GM18517 (cell line): ENCODE measurements around the gene RNU4-1.
A peak's percentile ranks its signal among the peaks of the same experiment; 100 is the strongest.

ENCODE experiments used
- ATAC-seq: cut with Tn5 transposase; IDR thresholded peaks from one replicate; pipeline ENCODE4 v1.9.1; 2021; ENCODE audit warnings: mild to moderate bottlenecking, moderate library complexity; ENCODE audit not compliant: unreplicated experiment

The RNU4-1 gene

GRCh38 chr12:120290609-120291305 is 2.3 kb downstream of the RNU4-1 start:
- ATAC-seq = no peak

GRCh38 chr12:120287491-120287890 is 5.5 kb downstream of the RNU4-1 start:
- no peak for ATAC-seq

GRCh38 chr12:120286768-120287490 is 6.1 kb downstream of the RNU4-1 start:
- no peak for ATAC-seq

GRCh38 chr12:120284381-120284780 is 8.7 kb downstream of the RNU4-1 start:
- no peak for ATAC-seq

GRCh38 chr12:120283318-120283717 is 9.7 kb downstream of the RNU4-1 start:
- ATAC-seq = no peak

- no peak for ATAC-seq
These were observed 14.6 kb downstream of the RNU4-1 start for GRCh38 chr12:120278137-120279069.

GRCh38 chr12:120276734-120277133 is 16.3 kb downstream of the RNU4-1 start:
- no peak for ATAC-seq

- no peak for ATAC-seq
These were observed 25.3 kb downstream of the RNU4-1 start for GRCh38 chr12:120267736-120268135.

GRCh38 chr12:120266180-120266870 is 26.7 kb downstream of the RNU4-1 start:
- ATAC-seq = no peak

GRCh38 chr12:120265473-120266179 is 27.4 kb downstream of the RNU4-1 start, which contains the start of gene PXN:
PXN (minus strand) TSS chr12:120265730; CDS start chr12:120265629, 101 bp downstream.
- peak; percentile 52 for ATAC-seq

GRCh38 chr12:120264904-120265472 is 28.0 kb downstream of the RNU4-1 start:
- peak; percentile 31 for ATAC-seq

- no peak for ATAC-seq
These were observed 28.7 kb downstream of the RNU4-1 start for GRCh38 chr12:120264086-120264903.

GRCh38 chr12:120263748-120264085 is 29.3 kb downstream of the RNU4-1 start:
- no peak for ATAC-seq

- ATAC-seq = no peak
These were observed 29.9 kb downstream of the RNU4-1 start for GRCh38 chr12:120262852-120263747.

GRCh38 chr12:120261951-120262851 is 30.8 kb downstream of the RNU4-1 start:
- ATAC-seq = no peak

- no peak for ATAC-seq
These were observed 32.4 kb downstream of the RNU4-1 start for GRCh38 chr12:120260607-120261006.
